ENCODE results near the gene SH2D3C. TPM values are rescaled to one million over a fixed set of nuclear protein-coding genes. Genes with fewer than 3 reads are reported as not detected.

The SH2D3C gene
- total and polyA plus RNA-seq, 7 donors: 1.4 to 11.3 (median 5.0) TPM

- TF ChIP-seq CTCF (IDR thresholded peaks at IDR 0.05): peak in 2 of 4 experiments; percentile 12
- TF ChIP-seq POLR2AphosphoS5 (IDR thresholded peaks at IDR 0.05): peak; percentile 33 to 62 (median 47)
- TF ChIP-seq EP300 (IDR thresholded peaks at IDR 0.05): peak in 1 of 4 donors; percentile 7
- no peak for TF ChIP-seq POLR2A (IDR thresholded peaks at IDR 0.05)
- Histone ChIP-seq H3K9me3 (no peaks in the 10 kb centered on the region), H3K27ac (peak overlapping the region; percentile 88 to 95 (median 92)), H3K27me3 (no peaks in the 10 kb centered on the region), H3K4me3 (peak overlapping the region; percentile 50 to 81 (median 70)), H3K4me1 (peaks cover 0 to 27% (median 24%) of the 10 kb centered on the region in 4 donors), H3K36me3 (peaks cover 0 to 25% (median 7%) of the 10 kb centered on the region in 4 donors)
- WGBS, 2 donors: 22 to 30% methylated on average over 10 of the region's 10 CpGs
- intact Hi-C loops (cut with DNase I): loop anchor here (2.0 to 5.0 kb wide), 3 partner anchors 17 to 115 kb away; partner anchors contain the start of gene ST6GALNAC4
- DNase-seq: no peak
These were observed 23.6 kb upstream of the SH2D3C start for GRCh38 chr9:127801955-127802575.

DNA sequence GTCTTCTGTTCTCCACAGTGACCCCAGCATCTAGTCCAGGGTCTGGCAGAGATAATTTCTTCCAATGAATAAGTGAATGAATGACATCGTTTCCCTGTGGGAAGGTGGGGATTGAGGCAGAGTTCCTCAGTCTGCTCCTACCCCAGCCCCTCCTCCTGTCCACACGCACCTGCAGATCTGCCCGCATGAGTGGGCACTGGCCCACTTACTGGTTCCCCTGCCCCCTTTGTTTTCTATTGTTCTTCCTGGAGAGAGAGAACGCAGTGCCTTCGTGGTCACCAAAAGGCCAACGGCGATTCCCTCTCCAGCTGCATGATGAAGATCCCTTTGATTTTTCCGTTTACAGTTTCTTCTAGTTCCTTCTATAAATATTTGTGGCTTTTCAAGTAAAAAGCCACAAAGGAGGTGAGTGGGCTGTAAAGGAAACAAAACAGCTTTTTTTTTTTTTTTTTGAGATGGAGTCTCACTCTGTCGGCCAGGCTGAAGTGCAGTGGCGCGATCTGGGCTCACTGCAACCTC lies 18.4 kb upstream of the SH2D3C start:
- H3K36me3 ChIP-seq: peaks cover 0 to 11% (median 4%) of the 10 kb centered on the region in 4 donors
- no peak for DNase-seq
- TF ChIP-seq EP300 (IDR thresholded peaks at IDR 0.05): no peak
- TF ChIP-seq POLR2AphosphoS5 (IDR thresholded peaks at IDR 0.05): peak in 1 of 4 donors; percentile 4
- no peak overlapping the region for H3K4me3 ChIP-seq
- WGBS, 2 donors: 23 to 50% methylated on average over 11 of the region's 11 CpGs
- H3K9me3 ChIP-seq: no peaks in the 10 kb centered on the region
- H3K4me1 ChIP-seq: peaks cover 0 to 18% (median 9%) of the 10 kb centered on the region in 4 donors
- intact Hi-C loops (cut with DNase I): no loop called here
- no peaks in the 10 kb centered on the region for H3K27me3 ChIP-seq
- no peak overlapping the region for H3K27ac ChIP-seq

GRCh38 chr9:127796225-127796813 lies 17.9 kb upstream of the SH2D3C start:
- H3K4me3 ChIP-seq: no peak overlapping the region
- H3K9me3 ChIP-seq: no peaks in the 10 kb centered on the region
- WGBS, 2 donors: 41 to 46% methylated on average over 8 of the region's 8 CpGs
- H3K27ac ChIP-seq: peak overlapping the region in 1 of 4 donors; percentile 0
- peaks cover 0 to 14% (median 7%) of the 10 kb centered on the region in 4 donors for H3K4me1 ChIP-seq
- intact Hi-C loops (cut with DNase I): no loop called here
- H3K36me3 ChIP-seq: peaks cover 0 to 17% (median 9%) of the 10 kb centered on the region in 4 donors
- no peak for TF ChIP-seq POLR2A (IDR thresholded peaks at IDR 0.05)
- no peak for TF ChIP-seq CTCF (IDR thresholded peaks at IDR 0.05)
- peak in 1 of 4 donors; percentile 32 for TF ChIP-seq POLR2AphosphoS5 (IDR thresholded peaks at IDR 0.05)
- TF ChIP-seq EP300 (IDR thresholded peaks at IDR 0.05): no peak
- no peaks in the 10 kb centered on the region for H3K27me3 ChIP-seq
- peak; percentile 84 for DNase-seq

DNA sequence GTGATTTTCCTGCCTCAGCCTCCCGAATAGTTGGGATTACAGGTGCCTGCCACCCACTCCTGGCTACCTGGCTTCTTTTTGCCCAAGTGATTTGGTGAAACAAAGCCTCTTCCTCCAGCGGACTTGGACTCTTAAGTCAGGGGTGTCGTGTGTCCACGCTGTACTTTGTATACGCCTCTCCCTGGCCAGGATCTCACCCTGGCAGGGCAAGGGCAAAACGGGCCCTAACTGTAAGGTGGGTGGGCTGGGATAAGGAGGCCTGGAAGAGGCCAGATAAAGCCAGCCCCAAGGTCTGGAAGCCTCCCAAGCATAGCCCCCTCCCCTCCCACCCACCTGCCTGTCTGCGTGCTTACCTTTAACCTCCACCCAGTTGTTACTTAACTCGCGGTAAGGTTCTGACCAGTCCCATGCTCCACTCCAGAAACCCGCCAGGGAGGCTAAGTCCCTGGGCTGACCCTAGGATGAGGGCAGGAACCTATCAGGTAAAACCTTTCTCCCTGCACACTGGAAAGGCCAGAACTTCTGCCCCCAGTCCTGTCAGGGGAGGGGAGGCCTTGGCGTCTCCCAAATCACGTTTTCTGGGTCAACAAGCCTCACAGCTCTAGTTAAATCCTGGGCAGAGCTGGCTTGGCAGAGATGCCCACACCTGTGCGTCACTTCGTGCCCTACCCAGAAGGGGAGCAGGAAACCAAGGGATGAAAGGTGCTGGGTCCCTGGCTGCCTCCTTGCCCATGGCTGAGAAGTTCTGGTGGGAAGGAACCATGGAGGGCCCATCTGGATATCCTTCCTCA lies 15.7 kb upstream of the SH2D3C start:
- H3K9me3 ChIP-seq: no peaks in the 10 kb centered on the region
- intact Hi-C loops (cut with DNase I): no loop called here
- DNase-seq: no peak

More for the DNA sequence above, 15.7 kb upstream of the SH2D3C start:
- TF ChIP-seq POLR2A (IDR thresholded peaks at IDR 0.05): no peak
- TF ChIP-seq POLR2AphosphoS5 (IDR thresholded peaks at IDR 0.05): no peak
- TF ChIP-seq CTCF (IDR thresholded peaks at IDR 0.05): no peak
- no peak for TF ChIP-seq EP300 (IDR thresholded peaks at IDR 0.05)
- WGBS, 2 donors: 69 to 81% methylated on average over 14 of the region's 14 CpGs
- H3K36me3 ChIP-seq: peaks cover 14 to 38% (median 27%) of the 10 kb centered on the region in 4 donors
- no peaks in the 10 kb centered on the region for H3K27me3 ChIP-seq
- peak overlapping the region in 2 of 4 donors; percentile 30 to 36 for H3K27ac ChIP-seq
- peaks cover 0 to 28% (median 15%) of the 10 kb centered on the region in 4 donors for H3K4me1 ChIP-seq
- no peak overlapping the region for H3K4me3 ChIP-seq

Data from sigmoid colon (tissue), 7 donors.